ENCODE measurements around the gene ACSF3.

DNA sequence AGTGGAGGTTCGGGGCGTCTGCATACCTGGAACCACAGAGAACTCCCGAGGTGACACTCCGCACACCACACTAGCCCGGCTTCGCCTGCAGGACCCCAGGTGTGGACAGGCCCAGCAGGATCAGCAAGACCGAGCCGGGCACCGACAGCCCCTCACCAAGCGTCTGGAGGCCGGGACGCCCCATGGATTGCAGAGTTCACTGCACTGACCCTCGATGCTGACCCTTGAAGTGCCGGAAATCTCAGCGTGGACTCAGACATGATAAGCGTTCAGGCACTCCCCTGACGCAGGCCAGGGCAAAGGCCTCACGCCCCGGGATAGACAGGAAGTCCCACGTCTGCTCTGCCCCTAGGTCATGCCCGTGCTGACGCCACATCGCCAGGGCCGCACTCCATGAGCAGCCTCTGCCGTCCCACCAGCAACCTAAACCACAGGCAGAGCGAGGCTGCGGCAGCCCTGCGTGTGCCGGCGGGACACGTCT lies 26.0 kb downstream of the ACSF3 start:
- TF ChIP-seq, protein P1, sequence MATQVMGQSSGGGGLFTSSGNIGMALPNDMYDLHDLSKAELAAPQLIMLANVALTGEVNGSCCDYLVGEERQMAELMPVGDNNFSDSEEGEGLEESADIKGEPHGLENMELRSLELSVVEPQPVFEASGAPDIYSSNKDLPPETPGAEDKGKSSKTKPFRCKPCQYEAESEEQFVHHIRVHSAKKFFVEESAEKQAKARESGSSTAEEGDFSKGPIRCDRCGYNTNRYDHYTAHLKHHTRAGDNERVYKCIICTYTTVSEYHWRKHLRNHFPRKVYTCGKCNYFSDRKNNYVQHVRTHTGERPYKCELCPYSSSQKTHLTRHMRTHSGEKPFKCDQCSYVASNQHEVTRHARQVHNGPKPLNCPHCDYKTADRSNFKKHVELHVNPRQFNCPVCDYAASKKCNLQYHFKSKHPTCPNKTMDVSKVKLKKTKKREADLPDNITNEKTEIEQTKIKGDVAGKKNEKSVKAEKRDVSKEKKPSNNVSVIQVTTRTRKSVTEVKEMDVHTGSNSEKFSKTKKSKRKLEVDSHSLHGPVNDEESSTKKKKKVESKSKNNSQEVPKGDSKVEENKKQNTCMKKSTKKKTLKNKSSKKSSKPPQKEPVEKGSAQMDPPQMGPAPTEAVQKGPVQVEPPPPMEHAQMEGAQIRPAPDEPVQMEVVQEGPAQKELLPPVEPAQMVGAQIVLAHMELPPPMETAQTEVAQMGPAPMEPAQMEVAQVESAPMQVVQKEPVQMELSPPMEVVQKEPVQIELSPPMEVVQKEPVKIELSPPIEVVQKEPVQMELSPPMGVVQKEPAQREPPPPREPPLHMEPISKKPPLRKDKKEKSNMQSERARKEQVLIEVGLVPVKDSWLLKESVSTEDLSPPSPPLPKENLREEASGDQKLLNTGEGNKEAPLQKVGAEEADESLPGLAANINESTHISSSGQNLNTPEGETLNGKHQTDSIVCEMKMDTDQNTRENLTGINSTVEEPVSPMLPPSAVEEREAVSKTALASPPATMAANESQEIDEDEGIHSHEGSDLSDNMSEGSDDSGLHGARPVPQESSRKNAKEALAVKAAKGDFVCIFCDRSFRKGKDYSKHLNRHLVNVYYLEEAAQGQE (tag by site-specific recombination; IDR thresholded peaks at IDR 0.05), result no peak
- TF ChIP-seq, protein P2, sequence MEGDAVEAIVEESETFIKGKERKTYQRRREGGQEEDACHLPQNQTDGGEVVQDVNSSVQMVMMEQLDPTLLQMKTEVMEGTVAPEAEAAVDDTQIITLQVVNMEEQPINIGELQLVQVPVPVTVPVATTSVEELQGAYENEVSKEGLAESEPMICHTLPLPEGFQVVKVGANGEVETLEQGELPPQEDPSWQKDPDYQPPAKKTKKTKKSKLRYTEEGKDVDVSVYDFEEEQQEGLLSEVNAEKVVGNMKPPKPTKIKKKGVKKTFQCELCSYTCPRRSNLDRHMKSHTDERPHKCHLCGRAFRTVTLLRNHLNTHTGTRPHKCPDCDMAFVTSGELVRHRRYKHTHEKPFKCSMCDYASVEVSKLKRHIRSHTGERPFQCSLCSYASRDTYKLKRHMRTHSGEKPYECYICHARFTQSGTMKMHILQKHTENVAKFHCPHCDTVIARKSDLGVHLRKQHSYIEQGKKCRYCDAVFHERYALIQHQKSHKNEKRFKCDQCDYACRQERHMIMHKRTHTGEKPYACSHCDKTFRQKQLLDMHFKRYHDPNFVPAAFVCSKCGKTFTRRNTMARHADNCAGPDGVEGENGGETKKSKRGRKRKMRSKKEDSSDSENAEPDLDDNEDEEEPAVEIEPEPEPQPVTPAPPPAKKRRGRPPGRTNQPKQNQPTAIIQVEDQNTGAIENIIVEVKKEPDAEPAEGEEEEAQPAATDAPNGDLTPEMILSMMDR (tag by site-specific recombination; IDR thresholded peaks at IDR 0.05), result no peak
- TF ChIP-seq ZNF549 (tag by site-specific recombination; IDR thresholded peaks at IDR 0.05) (no peak), ZNF169 (tag by site-specific recombination; IDR thresholded peaks at IDR 0.05) (no peak), WT1 (tag by site-specific recombination; IDR thresholded peaks at IDR 0.05) (no peak)
